Measurements from ENCODE around the gene METTL21A. TPM values are rescaled to one million over a fixed set of nuclear protein-coding genes. Genes with fewer than 3 reads are reported as not detected.
"Not testable (repeated sequence)": the region's sequence is repeated elsewhere in the genome, so short reads cannot be mapped to it uniquely, and the experiment has no call there.

The METTL21A gene
- polyA plus RNA-seq, 1 donor from 2014 or later, result 40.8 TPM

GRCh38 chr2:207655000-207655399 lies 29.8 kb upstream of the METTL21A start:
- Histone ChIP-seq H3F3A (ENCODE audit: insufficient read depth, low read length, poor library complexity, severe bottlenecking) (no peaks in the 10 kb centered on the region), H3K79me2 (replicated peaks; ENCODE audit: insufficient read depth, low read length) (no peaks in the 10 kb centered on the region), H2AFZ (ENCODE audit: low read depth, low read length) (no peak overlapping the region), H3K36me3 (ENCODE audit: insufficient read depth, low read length) (no peaks in the 10 kb centered on the region), H3K4me2 (ENCODE audit: low read length) (no peak overlapping the region), H3K9me2 (ENCODE audit: insufficient read depth, low read length) (no peaks in the 10 kb centered on the region), H3K9ac (ENCODE audit: low read length) (no peak overlapping the region), H3K4me3 (ENCODE audit: low read length) (no peak overlapping the region), H3K27me3 (ENCODE audit: insufficient read depth, low read depth, low read length) (no peaks in the 10 kb centered on the region), H4K20me1 (ENCODE audit: insufficient read depth) (no peaks in the 10 kb centered on the region), H3K27ac (ENCODE audit: low read length) (no peak overlapping the region), H3K9me3 (ENCODE audit: low read length) (no peaks in the 10 kb centered on the region)
- TF ChIP-seq REST (IDR thresholded peaks at IDR 0.05; ENCODE audit: borderline replicate concordance) (no peak), MXI1 (conservative IDR thresholded peaks at IDR 0.05; ENCODE audit: poor library complexity, severe bottlenecking) (no peak), SMC3 (conservative IDR thresholded peaks at IDR 0.05; ENCODE audit: poor library complexity) (no peak), TAF1 (IDR thresholded peaks at IDR 0.05; ENCODE audit: low read depth) (no peak), CTCF (IDR thresholded peaks at IDR 0.05; ENCODE audit: poor library complexity, severe bottlenecking) (no peak), RAD21 (conservative IDR thresholded peaks at IDR 0.05) (no peak), EP300 (conservative IDR thresholded peaks at IDR 0.05; ENCODE audit: poor library complexity, severe bottlenecking) (no peak), EZH2 (IDR thresholded peaks at IDR 0.05; ENCODE audit: borderline replicate concordance, insufficient read depth, low read length, poor library complexity, severe bottlenecking) (no peak), POLR2AphosphoS5 (IDR thresholded peaks at IDR 0.05) (no peak)

- not testable (repeated sequence) for H3K79me2 ChIP-seq (replicated peaks; ENCODE audit: insufficient read depth, low read length); H3K27me3 ChIP-seq (ENCODE audit: insufficient read depth, low read depth, low read length); H3K4me2 ChIP-seq (ENCODE audit: low read length); H2AFZ ChIP-seq (ENCODE audit: low read depth, low read length); H3K9me2 ChIP-seq (ENCODE audit: insufficient read depth, low read length); H3F3A ChIP-seq (ENCODE audit: insufficient read depth, low read length, poor library complexity, severe bottlenecking); H4K20me1 ChIP-seq (ENCODE audit: insufficient read depth); H3K4me3 ChIP-seq (ENCODE audit: low read length); H3K27ac ChIP-seq (ENCODE audit: low read length); H3K36me3 ChIP-seq (ENCODE audit: insufficient read depth, low read length); H3K9ac ChIP-seq (ENCODE audit: low read length); H3K9me3 ChIP-seq (ENCODE audit: low read length)
Observed at GRCh38 chr2:207646582-207646981, 21.4 kb upstream of the METTL21A start.

- no peak for TF ChIP-seq EP300 (conservative IDR thresholded peaks at IDR 0.05; ENCODE audit: poor library complexity, severe bottlenecking)
- no peak for TF ChIP-seq TAF1 (IDR thresholded peaks at IDR 0.05; ENCODE audit: low read depth)
- TF ChIP-seq RAD21 (conservative IDR thresholded peaks at IDR 0.05), result no peak
- TF ChIP-seq REST (IDR thresholded peaks at IDR 0.05; ENCODE audit: borderline replicate concordance), result no peak
- TF ChIP-seq POLR2AphosphoS5 (IDR thresholded peaks at IDR 0.05), result no peak
- TF ChIP-seq SMC3 (conservative IDR thresholded peaks at IDR 0.05; ENCODE audit: poor library complexity), result no peak
- no peak for TF ChIP-seq CTCF (IDR thresholded peaks at IDR 0.05; ENCODE audit: poor library complexity, severe bottlenecking)
- TF ChIP-seq EZH2 (IDR thresholded peaks at IDR 0.05; ENCODE audit: borderline replicate concordance, insufficient read depth, low read length, poor library complexity, severe bottlenecking), result no peak
- TF ChIP-seq MXI1 (conservative IDR thresholded peaks at IDR 0.05; ENCODE audit: poor library complexity, severe bottlenecking), result no peak
- no peak overlapping the region for H3K4me2 ChIP-seq (ENCODE audit: low read length)
- no peaks in the 10 kb centered on the region for H3K36me3 ChIP-seq (ENCODE audit: insufficient read depth, low read length)
- no peaks in the 10 kb centered on the region for H3K9me2 ChIP-seq (ENCODE audit: insufficient read depth, low read length)
- no peak overlapping the region for H2AFZ ChIP-seq (ENCODE audit: low read depth, low read length)
- H3K9me3 ChIP-seq (ENCODE audit: low read length), result no peaks in the 10 kb centered on the region
- no peak overlapping the region for H3K4me3 ChIP-seq (ENCODE audit: low read length)
- H3F3A ChIP-seq (ENCODE audit: insufficient read depth, low read length, poor library complexity, severe bottlenecking), result no peaks in the 10 kb centered on the region
- H3K79me2 ChIP-seq (replicated peaks; ENCODE audit: insufficient read depth, low read length), result no peaks in the 10 kb centered on the region
- no peaks in the 10 kb centered on the region for H4K20me1 ChIP-seq (ENCODE audit: insufficient read depth)
- no peak overlapping the region for H3K27ac ChIP-seq (ENCODE audit: low read length)
- no peak overlapping the region for H3K9ac ChIP-seq (ENCODE audit: low read length)
- no peaks in the 10 kb centered on the region for H3K27me3 ChIP-seq (ENCODE audit: insufficient read depth, low read depth, low read length)
Observed at GRCh38 chr2:207643892-207644291, 18.7 kb upstream of the METTL21A start.

Measured in neural cell (in vitro differentiated cells).